Pulmonary artery endothelial cell (primary cell): ENCODE results near the gene KCNK10. TPM values are rescaled to one million over a fixed set of nuclear protein-coding genes. Genes with fewer than 3 reads are reported as not detected.

Experiments used
- total RNA-seq: library from RNA; depleted of rRNA; stranded (reverse); fragments of >200 nt; gene quantifications from 2 replicates; pipeline ENCODE4 v1.2.3, GENCODE V29; 2014

KCNK10 gene
- total RNA-seq, 1 donor from 2014 or later: 0.13 TPM

Other genes with a start within 250 kb of the KCNK10 start
- 8.3 and 10.2 TPM in 2 replicates for gene SPATA7, start 62.4 kb upstream of the KCNK10 start, total RNA-seq
- 4.7 and 7.9 TPM in 2 replicates for gene PTPN21, start 231.7 kb upstream of the KCNK10 start, total RNA-seq
- 53.2 and 77.9 TPM in 2 replicates for gene ZC3H14, start 239.8 kb upstream of the KCNK10 start, total RNA-seq